Measurements from ENCODE around the gene MAPK14. TPM values are rescaled to one million over a fixed set of nuclear protein-coding genes. Genes with fewer than 3 reads are reported as not detected.

The MAPK14 gene
- polyA plus RNA-seq, 3 donors from 2014 or later, result 34.4 to 71.8 (median 44.6) TPM

- no peaks in the 10 kb centered on the region for H3K4me1 Mint-ChIP-seq
- peaks cover 5 to 8% (median 6%) of the 10 kb centered on the region in 3 donors for H3K36me3 Mint-ChIP-seq
- H3K4me3 Mint-ChIP-seq, result no peak overlapping the region
- H3K9me3 Mint-ChIP-seq, result no peaks in the 10 kb centered on the region
- H3K27ac Mint-ChIP-seq, result no peak overlapping the region
- H3K27me3 Mint-ChIP-seq (ENCODE audit: low read depth in 3 of 3), result peaks cover 0 to 4% (median 0%) of the 10 kb centered on the region in 3 donors
- DNase-seq, result no peak
These were observed 126.7 kb downstream of the MAPK14 start for GRCh38 chr6:36154286-36154685.

- Mint-ChIP-seq H3K9me3 (no peaks in the 10 kb centered on the region), H3K36me3 (peaks cover 5 to 10% (median 8%) of the 10 kb centered on the region in 3 donors), H3K27me3 (ENCODE audit: low read depth in 3 of 3) (peaks cover 0 to 4% (median 0%) of the 10 kb centered on the region in 3 donors), H3K4me3 (no peak overlapping the region), H3K27ac (no peak overlapping the region), H3K4me1 (no peaks in the 10 kb centered on the region)
- no peak for DNase-seq
These were observed 128.1 kb downstream of the MAPK14 start for GRCh38 chr6:36155662-36156061.

- Mint-ChIP-seq H3K27ac (no peak overlapping the region), H3K4me3 (no peak overlapping the region), H3K4me1 (no peaks in the 10 kb centered on the region), H3K9me3 (no peaks in the 10 kb centered on the region), H3K27me3 (ENCODE audit: low read depth in 3 of 3) (peaks cover 0 to 3% (median 0%) of the 10 kb centered on the region in 3 donors), H3K36me3 (peaks cover 4 to 5% (median 5%) of the 10 kb centered on the region in 3 donors)
- DNase-seq, result no peak
These were observed 132.6 kb downstream of the MAPK14 start for GRCh38 chr6:36160147-36160760.

Other genes starting within 250 kb of the MAPK14 start
- not detected for gene CLPSL1, start 246.8 kb upstream of the MAPK14 start, polyA plus RNA-seq
- gene CLPS, start 230.5 kb upstream of the MAPK14 start, polyA plus RNA-seq, result not detected
- gene LHFPL5, start 222.5 kb upstream of the MAPK14 start, polyA plus RNA-seq, result not detected
- 10 to 100 TPM; 34.4 to 44.7 (median 34.7) TPM for gene SRPK1, start 106.7 kb upstream of the MAPK14 start, polyA plus RNA-seq
- gene SLC26A8, start 3.2 kb upstream of the MAPK14 start, polyA plus RNA-seq, result not detected
- gene MAPK13, start 102.7 kb downstream of the MAPK14 start, polyA plus RNA-seq, result 10 to 100 TPM; 35.2 to 52.1 (median 38.4) TPM
- 10 to 100 TPM in 1 of 3 donors, 1 to 10 TPM in 2; 3.0 to 13.7 (median 4.1) TPM for gene BRPF3, start 168.9 kb downstream of the MAPK14 start, polyA plus RNA-seq
- gene PNPLA1, start 242.3 kb downstream of the MAPK14 start, polyA plus RNA-seq, result not detected

Data from immature natural killer cell (primary cell).